A549 (cell line): ENCODE results near the gene GYS1. TPM values are rescaled to one million over a fixed set of nuclear protein-coding genes. Genes with fewer than 3 reads are reported as not detected.

Experiments
- CBX2 ChIP-seq: fragments of 200-600 bp; sonication (generic); IDR thresholded peaks from 2 replicates; pipeline ENCODE4 v1.6.1; 2016; ENCODE audit warnings: low read depth, mild to moderate bottlenecking, borderline replicate concordance
- CEBPB ChIP-seq, 2 experiments: fragments of >200 bp in 1 of 2; sonication (Bioruptor Twin) in 1 of 2; formaldehyde crosslinking in 1 of 2; IDR thresholded peaks; 2 replicates each; pipeline ENCODE4 v1.6.1; 2012 to 2016
- CHD2 ChIP-seq: fragments of 150-350 bp; IDR thresholded peaks from 2 replicates; pipeline ENCODE4 v1.6.1; 2014; ENCODE audit warnings: low read length; ENCODE audit not compliant: partially characterized antibody
- E2F6 ChIP-seq: IDR thresholded peaks from 2 replicates; pipeline ENCODE4 v1.6.1; 2012; ENCODE audit warnings: low read depth, borderline replicate concordance
- EHF ChIP-seq: fragments of 250-450 bp; sonication (Bioruptor Pico); IDR thresholded peaks from 2 replicates; pipeline ENCODE4 v1.5.0; 2020; ENCODE audit warnings: mild to moderate bottlenecking
- EHMT2 ChIP-seq: fragments of 200-600 bp; sonication (generic); IDR thresholded peaks from 2 replicates; pipeline ENCODE4 v1.6.1; 2016; ENCODE audit warnings: antibody characterized with exemption, low read depth, mild to moderate bottlenecking, moderate library complexity
- ELK1 ChIP-seq: fragments of 150-350 bp; IDR thresholded peaks from 2 replicates; pipeline ENCODE4 v1.6.1; 2014; ENCODE audit warnings: low read depth, mild to moderate bottlenecking, low read length
- EP300 ChIP-seq, 2 experiments: fragments of >200 bp; sonication (Bioruptor Twin); formaldehyde crosslinking; IDR thresholded peaks; 2 replicates in 1 of 2; 3 replicates in 1 of 2; pipeline ENCODE4 v1.6.1; 2016 to 2017
- FOSL2 ChIP-seq, 2 experiments: fragments of 450-650 bp in 1 of 2; fragments of >200 bp in 1 of 2; sonication (Bioruptor Twin) in 1 of 2; formaldehyde crosslinking; IDR thresholded peaks; 2 replicates each; pipeline versions ENCODE4 v1.5.0 to v1.6.1; 2016 to 2020; ENCODE audit warnings: mild to moderate bottlenecking in 1 of 2, moderate library complexity in 1 of 2
- FOXS1 ChIP-seq: fragments of 250-450 bp; sonication (Bioruptor Pico); IDR thresholded peaks from 2 replicates; pipeline ENCODE4 v1.5.0; 2020; ENCODE audit warnings: mild to moderate bottlenecking, moderate library complexity
- GATA3 ChIP-seq: IDR thresholded peaks from 2 replicates; pipeline ENCODE4 v1.6.1; 2012; ENCODE audit warnings: borderline replicate concordance
- HEYL ChIP-seq: fragments of 250-450 bp; sonication (Bioruptor Pico); IDR thresholded peaks from 2 replicates; pipeline ENCODE4 v1.8.0; 2021; ENCODE audit warnings: mild to moderate bottlenecking, moderate library complexity
- HMGXB4 ChIP-seq: fragments of 250-450 bp; sonication (Bioruptor Pico); IDR thresholded peaks from 2 replicates; pipeline ENCODE4 v1.5.0; 2021; ENCODE audit warnings: mild to moderate bottlenecking, moderate library complexity, borderline replicate concordance
- HOXB13 ChIP-seq: fragments of 250-450 bp; sonication (Bioruptor Pico); IDR thresholded peaks from 2 replicates; pipeline ENCODE4 v1.5.0; 2020; ENCODE audit warnings: low read depth, mild to moderate bottlenecking, moderate library complexity
- KDM1A ChIP-seq: fragments of 200-600 bp; sonication (generic); IDR thresholded peaks from 2 replicates; pipeline ENCODE4 v1.6.1; 2016; ENCODE audit warnings: low read depth, mild to moderate bottlenecking
- MAZ ChIP-seq: fragments of 150-350 bp; IDR thresholded peaks from 2 replicates; pipeline ENCODE4 v1.6.1; 2014; ENCODE audit warnings: antibody characterized with exemption, low read depth, low read length, borderline replicate concordance
- PBX3 ChIP-seq: IDR thresholded peaks from 2 replicates; pipeline ENCODE4 v1.6.1; 2012
- PHF8 ChIP-seq: fragments of 200-600 bp; sonication (generic); IDR thresholded peaks from 2 replicates; pipeline ENCODE4 v1.6.1; 2016; ENCODE audit warnings: low read depth, mild to moderate bottlenecking, antibody characterized with exemption, moderate library complexity, borderline replicate concordance
- POLR2A ChIP-seq: IDR thresholded peaks from 2 replicates; pipeline ENCODE4 v1.6.1; 2012; ENCODE audit warnings: mild to moderate bottlenecking, low read length
- RCOR1 ChIP-seq: fragments of 150-350 bp; IDR thresholded peaks from 2 replicates; pipeline ENCODE4 v1.6.1; 2014; ENCODE audit warnings: antibody characterized with exemption, low read length, low read depth
- RFX5 ChIP-seq: fragments of 450-650 bp; IDR thresholded peaks from 2 replicates; pipeline ENCODE4 v1.7.1; 2014; ENCODE audit warnings: antibody characterized with exemption, mild to moderate bottlenecking, moderate library complexity
- TP53 ChIP-seq: fragments of 250-450 bp; sonication (Bioruptor Pico); IDR thresholded peaks from 2 replicates; pipeline ENCODE4 v1.5.0; 2021; ENCODE audit warnings: mild to moderate bottlenecking, moderate library complexity
- ZC3H11A ChIP-seq: fragments of 450-650 bp; IDR thresholded peaks from 2 replicates; pipeline ENCODE4 v1.6.1; 2014; ENCODE audit warnings: antibody characterized with exemption, mild to moderate bottlenecking
- ZFP36 ChIP-seq: fragments of 450-650 bp; IDR thresholded peaks from 2 replicates; pipeline ENCODE4 v1.6.1; 2014; ENCODE audit warnings: borderline replicate concordance; ENCODE audit not compliant: partially characterized antibody
- ZNF302 ChIP-seq: fragments of 250-450 bp; sonication (Bioruptor Pico); IDR thresholded peaks from 2 replicates; pipeline ENCODE4 v1.9.0; 2021; ENCODE audit warnings: inconsistent platforms, mild to moderate bottlenecking, moderate library complexity
- ZSCAN20 ChIP-seq: fragments of 250-450 bp; sonication (Bioruptor Pico); IDR thresholded peaks from 2 replicates; pipeline ENCODE4 v1.8.0; 2022; ENCODE audit warnings: mild to moderate bottlenecking, moderate library complexity
- polyA plus RNA-seq, 4 experiments: library from polyadenylated mRNA; depleted of rRNA in 3 of 4; stranded (reverse); fragments of >200 nt; fragmentation: RNase III in 1 of 4; extraction: RNeasy Plus Mini Kit Qiagen cat#74134 plus additional on column Dnase treatment in 1 of 4; gene quantifications; 2 replicates in 3 of 4; 3 replicates in 1 of 4; pipeline ENCODE4 v1.2.3, GENCODE V29; 2011 to 2017

The GYS1 gene
- polyA plus RNA-seq, 2 of the 4 experiments (the other 2 are of a cell fraction), result 10.3 to 24.8 TPM

GRCh38 chr19:48964205-48965039 lies 28.7 kb downstream of the GYS1 start (continued):
- TF ChIP-seq HMGXB4 (CRISPR knock-in tag) (no peak; the same call in none of the 2 replicates), ZNF302 (CRISPR knock-in tag) (peak; percentile 95), TP53 (CRISPR knock-in tag) (no peak; the same call in 1 of the 2 replicates), HOXB13 (CRISPR knock-in tag) (no peak; the same call in none of the 2 replicates), KDM1A (no peak), PHF8 (no peak), ZFP36 (no peak), CHD2 (no peak), EP300 (IDR thresholded peaks at IDR 0.05) (peak in 1 of 2 experiments; percentile 21; a peak in 1 of 5 replicates), EHF (CRISPR knock-in tag) (no peak), PBX3 (no peak), E2F6 (peak; percentile 92), GATA3 (0 out of 2 replicates have a peak, but pooled peaks have one; percentile 5), ZC3H11A (no peak), FOXS1 (CRISPR knock-in tag) (0 out of 2 replicates have a peak, but pooled peaks have one; percentile 2), FOSL2 (IDR thresholded peaks at IDR 0.05) (no peak), FOSL2 (CRISPR knock-in tag; IDR thresholded peaks at IDR 0.05) (no peak), RCOR1 (no peak), MAZ (no peak), POLR2A (peak; percentile 9; the same call in 1 of the 2 replicates), EHMT2 (no peak), ELK1 (no peak), ZSCAN20 (CRISPR knock-in tag) (no peak), RFX5 (no peak), CBX2 (no peak), CEBPB (IDR thresholded peaks at IDR 0.05) (no peak), HEYL (CRISPR knock-in tag) (peak; percentile 96)
